ENCODE data around the gene EDA.

GRCh38 chrX:69906447-69906846, 290.5 kb downstream of the EDA start:
- TF ChIP-seq POLR2A (IDR thresholded peaks at IDR 0.05; ENCODE audit: extremely low read depth, insufficient read length), result no peak
- TF ChIP-seq, protein P1, sequence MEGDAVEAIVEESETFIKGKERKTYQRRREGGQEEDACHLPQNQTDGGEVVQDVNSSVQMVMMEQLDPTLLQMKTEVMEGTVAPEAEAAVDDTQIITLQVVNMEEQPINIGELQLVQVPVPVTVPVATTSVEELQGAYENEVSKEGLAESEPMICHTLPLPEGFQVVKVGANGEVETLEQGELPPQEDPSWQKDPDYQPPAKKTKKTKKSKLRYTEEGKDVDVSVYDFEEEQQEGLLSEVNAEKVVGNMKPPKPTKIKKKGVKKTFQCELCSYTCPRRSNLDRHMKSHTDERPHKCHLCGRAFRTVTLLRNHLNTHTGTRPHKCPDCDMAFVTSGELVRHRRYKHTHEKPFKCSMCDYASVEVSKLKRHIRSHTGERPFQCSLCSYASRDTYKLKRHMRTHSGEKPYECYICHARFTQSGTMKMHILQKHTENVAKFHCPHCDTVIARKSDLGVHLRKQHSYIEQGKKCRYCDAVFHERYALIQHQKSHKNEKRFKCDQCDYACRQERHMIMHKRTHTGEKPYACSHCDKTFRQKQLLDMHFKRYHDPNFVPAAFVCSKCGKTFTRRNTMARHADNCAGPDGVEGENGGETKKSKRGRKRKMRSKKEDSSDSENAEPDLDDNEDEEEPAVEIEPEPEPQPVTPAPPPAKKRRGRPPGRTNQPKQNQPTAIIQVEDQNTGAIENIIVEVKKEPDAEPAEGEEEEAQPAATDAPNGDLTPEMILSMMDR (IDR thresholded peaks at IDR 0.05; ENCODE audit: low read depth, low read length), result no peak
- no peak for TF ChIP-seq MYC (IDR thresholded peaks at IDR 0.05; ENCODE audit: low read depth, low read length)
- TF ChIP-seq MAX (IDR thresholded peaks at IDR 0.05; ENCODE audit: low read depth, low read length), result no peak

Data from NB4 (cell line).